H1 (cell line): ENCODE data around the gene TPD52L2. TPM values are rescaled to one million over a fixed set of nuclear protein-coding genes. Genes with fewer than 3 reads are reported as not detected.

Experiments
- CTCF ChIA-PET: fragments of 300-600 bp; sonication (Branson Sonifier 250); formaldehyde crosslinking; loops from one replicate; lab custom pipeline; 2021; ENCODE audit not compliant: partially characterized antibody; lab: Charles Lee
- POLR2A ChIA-PET: fragments of 300-600 bp; sonication (Branson Sonifier 250); formaldehyde crosslinking; loops from one replicate; lab custom pipeline; 2021; ENCODE audit warnings: inconsistent platforms; ENCODE audit not compliant: partially characterized antibody; lab: Charles Lee
- DNase-seq, 2 experiments: peaks; one replicate each; pipeline versions ENCODE4 v3.0.0 to v3.0.0-alpha.2; 2010 to 2022; ENCODE audit warnings: low spot score in 2 of 2, low read depth in 1 of 2, mixed read lengths in 1 of 2
- FAIRE-seq: peaks from 2 replicates; lab custom pipeline; 2011; peaks lifted over from hg19 to GRCh38; lab: Jason Lieb, UNC
- H2AFZ ChIP-seq: 2 replicates; pipeline ENCODE4 v1.8.1; 2012; ENCODE audit warnings: low read length, inconsistent platforms
- H2AK5ac ChIP-seq: 2 replicates; pipeline ENCODE4 v1.6.1; 2013; ENCODE audit warnings: low read depth, low read length
- H2BK120ac ChIP-seq: replicated peaks from 2 replicates; pipeline ENCODE3; 2013; ENCODE audit warnings: low read depth, low read length, inconsistent platforms
- H2BK12ac ChIP-seq: 2 replicates; pipeline ENCODE4 v1.6.1; 2013; ENCODE audit warnings: low read depth, low read length
- H2BK15ac ChIP-seq: 2 replicates; pipeline ENCODE4 v1.6.1; 2013; ENCODE audit warnings: low read length
- H2BK20ac ChIP-seq: 2 replicates; pipeline ENCODE4 v1.6.1; 2013; ENCODE audit warnings: low read length
- H2BK5ac ChIP-seq: 2 replicates; pipeline ENCODE4 v1.6.1; 2013; ENCODE audit warnings: low read depth, low read length
- H3K14ac ChIP-seq: 2 replicates; pipeline ENCODE4 v1.6.1; 2013; ENCODE audit warnings: inconsistent platforms; ENCODE audit not compliant: insufficient read length
- H3K18ac ChIP-seq: 2 replicates; pipeline ENCODE4 v1.6.1; 2013; ENCODE audit warnings: low read length; ENCODE audit errors: extremely low read depth
- H3K23ac ChIP-seq: 2 replicates; pipeline ENCODE4 v1.6.1; 2013; ENCODE audit warnings: inconsistent platforms; ENCODE audit not compliant: insufficient read length
- H3K23me2 ChIP-seq: 2 replicates; pipeline ENCODE4 v1.6.1; 2013; ENCODE audit warnings: low read depth, low read length
- H3K27ac ChIP-seq: 2 replicates; pipeline ENCODE4 v1.6.1; 2011; ENCODE audit warnings: low read depth, low read length, inconsistent platforms
- H3K27me3 ChIP-seq, 4 experiments: replicated peaks in 1 of 4; 1 replicate in 1 of 4; 2 replicates in 3 of 4; pipeline versions ENCODE4 v1.6.1 to v1.8.1; 2011 to 2013; ENCODE audit warnings: low read length in 3 of 4, mild to moderate bottlenecking in 3 of 4, inconsistent platforms in 2 of 4, mixed read lengths in 2 of 4, moderate library complexity in 1 of 4; ENCODE audit not compliant: control insufficient read depth in 3 of 4, insufficient read depth in 3 of 4; ENCODE audit errors: extremely low read depth in 1 of 4
- H3K36me3 ChIP-seq, 4 experiments: 2 replicates each; pipeline versions ENCODE4 v1.6.1 to v1.8.1; 2011 to 2013; ENCODE audit warnings: mild to moderate bottlenecking in 4 of 4, low read length in 3 of 4, moderate library complexity in 2 of 4, control low read depth in 1 of 4, inconsistent platforms in 1 of 4; ENCODE audit not compliant: insufficient read depth in 4 of 4, control insufficient read depth in 2 of 4
- H3K4ac ChIP-seq: replicated peaks from 2 replicates; pipeline ENCODE3; 2013; ENCODE audit warnings: low read length, low read depth, mixed read lengths, inconsistent platforms; ENCODE audit not compliant: insufficient read length
- H3K4me1 ChIP-seq, 4 experiments: replicated peaks in 1 of 4; 1 replicate in 1 of 4; 2 replicates in 3 of 4; pipeline versions ENCODE4 v1.6.1 to v1.8.1; 2011 to 2013; ENCODE audit warnings: low read length in 3 of 4, inconsistent platforms in 2 of 4, mixed read lengths in 1 of 4; ENCODE audit not compliant: insufficient read depth in 4 of 4, control insufficient read depth in 3 of 4
- H3K4me2 ChIP-seq, 2 experiments: 2 replicates each; pipeline versions ENCODE4 v1.6.1 to v1.8.1; 2011 to 2013; ENCODE audit warnings: low read depth in 2 of 2, low read length in 2 of 2, control low read depth in 1 of 2, inconsistent platforms in 1 of 2, mild to moderate bottlenecking in 1 of 2; ENCODE audit not compliant: insufficient read depth in 1 of 2
- H3K4me3 ChIP-seq, 4 experiments: fragments of 200-600, 300-600 bp in 1 of 4; sonication (generic), shearing (Covaris generic), sonication (Bioruptor Twin) in 1 of 4; 2 replicates each; pipeline versions ENCODE4 v1.5.1 to v1.8.1; 2011 to 2016; ENCODE audit warnings: low read length in 4 of 4, low read depth in 3 of 4, control low read depth in 2 of 4, inconsistent platforms in 2 of 4, mild to moderate bottlenecking in 2 of 4, mixed read lengths in 1 of 4, moderate library complexity in 1 of 4; ENCODE audit not compliant: insufficient read depth in 2 of 4; ENCODE audit errors: extremely low read depth in 1 of 4
- H3K56ac ChIP-seq: replicated peaks from 2 replicates; pipeline ENCODE3; 2013; ENCODE audit warnings: low read depth, mild to moderate bottlenecking, mixed read lengths, low read length, inconsistent platforms; ENCODE audit not compliant: insufficient read length
- H3K79me1 ChIP-seq: 2 replicates; pipeline ENCODE4 v1.6.1; 2013; ENCODE audit warnings: low read depth, low read length, control low read depth
- H3K79me2 ChIP-seq, 2 experiments: 2 replicates each; pipeline versions ENCODE4 v1.6.1 to v1.8.1; 2012 to 2013; ENCODE audit warnings: low read length in 2 of 2, mild to moderate bottlenecking in 2 of 2, inconsistent platforms in 1 of 2; ENCODE audit not compliant: insufficient read depth in 2 of 2, control insufficient read depth in 1 of 2
- H3K9ac ChIP-seq, 4 experiments: replicated peaks in 1 of 4; 1 replicate in 1 of 4; 2 replicates in 3 of 4; pipeline versions ENCODE4 v1.6.1 to v1.8.1; 2011 to 2013; ENCODE audit warnings: low read depth in 3 of 4, low read length in 3 of 4, control low read depth in 2 of 4, mild to moderate bottlenecking in 2 of 4, moderate library complexity in 2 of 4, inconsistent platforms in 1 of 4; ENCODE audit errors: extremely low read depth in 1 of 4
- H3K9me3 ChIP-seq, 2 experiments: 2 replicates each; pipeline versions ENCODE4 v1.6.1 to v1.8.1; 2012 to 2013; ENCODE audit warnings: mild to moderate bottlenecking in 2 of 2, moderate library complexity in 2 of 2, control low read depth in 1 of 2, inconsistent platforms in 1 of 2, low read depth in 1 of 2, low read length in 1 of 2, mixed read lengths in 1 of 2; ENCODE audit not compliant: insufficient read depth in 2 of 2
- H4K20me1 ChIP-seq, 2 experiments: replicated peaks in 1 of 2; 2 replicates each; pipeline versions ENCODE3 to v1.8.1; 2011 to 2013; ENCODE audit warnings: inconsistent platforms in 2 of 2, low read length in 2 of 2, mild to moderate bottlenecking in 1 of 2; ENCODE audit not compliant: insufficient read depth in 2 of 2, control insufficient read depth in 1 of 2
- H4K5ac ChIP-seq: 2 replicates; pipeline ENCODE4 v1.6.1; 2013; ENCODE audit warnings: low read length, low read depth, mixed read lengths, inconsistent platforms; ENCODE audit not compliant: insufficient read length
- H4K8ac ChIP-seq: 2 replicates; pipeline ENCODE4 v1.8.0; 2013; ENCODE audit warnings: mild to moderate bottlenecking, moderate library complexity, low read length, inconsistent platforms; ENCODE audit not compliant: insufficient read depth; ENCODE audit errors: extremely low read depth
- H4K91ac ChIP-seq: replicated peaks from 2 replicates; pipeline ENCODE3; 2013; ENCODE audit warnings: low read length, mixed read lengths, inconsistent platforms; ENCODE audit not compliant: insufficient read length
- PHF8 ChIP-seq: fragments of 200-600 bp; sonication (generic); conservative IDR thresholded peaks from 2 replicates; pipeline ENCODE4 v1.7.1; 2012; ENCODE audit warnings: low read depth, mild to moderate bottlenecking, inconsistent platforms, low read length, moderate library complexity
- RXRA ChIP-seq: IDR thresholded peaks from 2 replicates; pipeline ENCODE4 v1.6.1; 2011; ENCODE audit warnings: low read depth, mild to moderate bottlenecking, low read length, moderate library complexity; ENCODE audit not compliant: insufficient read depth
- WGBS, 2 experiments: shearing (Covaris generic) in 1 of 2; methylation state at CpG; one replicate each; pipeline versions ENCODE4 v1.1.6 to v1.1.7; 2013 to 2015; ENCODE audit warnings: low lambda C conversion rate in 2 of 2, mixed read lengths in 2 of 2, inconsistent platforms in 1 of 2, low coverage in 1 of 2, missing lambda C conversion rate in 1 of 2; ENCODE audit not compliant: insufficient replicate concordance in 2 of 2, insufficient coverage in 1 of 2, insufficient read length in 1 of 2; ENCODE audit errors: extremely low coverage in 1 of 2, missing lambda C conversion rate in 1 of 2; 5-methylcytosine and 5-hydroxymethylcytosine counted together
- polyA plus RNA-seq, 7 experiments: library from polyadenylated mRNA; depleted of rRNA in 3 of 7; stranded (reverse) in 5 of 7; unstranded in 2 of 7; fragments of >200 nt in 5 of 7; fragments of 200-250 nt in 2 of 7; gene quantifications; 1 replicate in 5 of 7; 2 replicates in 1 of 7; 4 replicates in 1 of 7; pipeline versions ENCODE4 v1.2.1 to v1.2.3, GENCODE V29; 2011 to 2013; ENCODE audit warnings: missing spikeins in 2 of 7, mixed read lengths in 2 of 7
- total RNA-seq: library from RNA; stranded (reverse); fragmentation: NEBNext Ultra II Directional; extraction: Animal tissue kit (Norgen Biotek cat#: 25700); gene quantifications from 2 replicates; pipeline ENCODE4 v1.2.1, GENCODE V29; 2021

Gene TPD52L2
- total and polyA plus RNA-seq, 2 of the 8 experiments (the other 6 are each of a cell fraction or from before 2014, with no cell fraction given), result 77.1 to 80.2 TPM

DNA sequence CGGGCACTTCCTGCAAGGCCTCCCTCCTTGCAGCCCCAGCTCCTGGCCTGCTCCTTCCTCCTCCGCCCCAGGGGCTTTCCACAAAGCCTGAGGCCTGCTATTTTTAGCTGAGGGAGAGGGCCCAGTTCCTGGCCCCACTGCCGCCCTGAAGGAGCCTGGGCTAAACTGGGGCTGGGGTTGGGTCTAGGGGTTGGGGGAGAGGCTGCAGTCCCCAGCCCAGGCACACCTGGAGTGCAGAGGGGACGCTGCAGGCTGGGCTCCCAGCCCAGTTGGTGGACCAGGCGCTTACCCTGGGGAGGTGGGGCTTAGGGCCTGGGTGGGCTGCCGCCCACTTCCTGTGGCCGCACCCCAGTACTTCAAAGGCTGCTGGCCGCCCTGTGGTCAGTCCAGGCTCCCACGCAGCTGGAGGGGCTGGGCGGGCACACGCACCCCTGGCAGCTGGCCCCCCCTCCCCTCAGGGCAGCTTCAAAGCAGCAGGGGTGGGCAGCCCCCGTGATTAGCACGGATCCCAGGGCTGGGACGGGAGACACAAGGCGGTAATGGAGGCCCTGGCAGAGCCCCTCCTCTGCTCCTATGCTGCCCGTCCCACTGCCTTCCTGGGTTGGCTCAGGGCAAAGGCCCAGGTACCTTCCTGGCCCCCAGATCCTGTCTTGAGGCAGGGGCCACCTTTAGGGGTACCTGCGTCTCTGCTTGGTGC is 10.9 kb upstream of the TPD52L2 start:
- Histone ChIP-seq H3K9ac (no peak overlapping the region; a peak in 1 of 7 replicates), H3K4me2 (peak overlapping the region; percentile 61 to 74; a peak in 2 of 4 replicates)
- DNase-seq, result peak in 1 of 2 experiments; percentile 66

More for the DNA sequence above, 10.9 kb upstream of the TPD52L2 start:
- Histone ChIP-seq H3K4ac (peak overlapping the region; percentile 95), H2BK120ac (no peak overlapping the region), H2BK5ac (peak overlapping the region; percentile 93), H3K27ac (no peak overlapping the region; the same call in 1 of the 2 replicates), H3K36me3 (no peaks in the 10 kb centered on the region), H2AFZ (no peak overlapping the region), H3K4me1 (peaks cover 3 to 42% (median 37%) of the 10 kb centered on the region in 4 experiments), H4K5ac (peak overlapping the region; percentile 50), H3K4me3 (peak overlapping the region in 1 of 4 experiments; percentile 56; a peak in 2 of 8 replicates), H3K23me2 (peaks cover 8% of the 10 kb centered on the region; the same call in 1 of the 2 replicates), H3K9me3 (no peaks in the 10 kb centered on the region), H2BK15ac (no peak overlapping the region), H3K14ac (no peak overlapping the region), H3K79me2 (no peaks in the 10 kb centered on the region)
- POLR2A ChIA-PET, result interaction anchor here (1.2 to 4.9 kb wide), 5 partner anchors 7 to 146 kb away, joined by 3 to 34 read pairs (median 5); partner anchors contain the start of genes ARFRP1, TPD52L2 and ZGPAT
- FAIRE-seq, result no peak
- TF ChIP-seq PHF8 (0 out of 2 replicates have a peak, but pooled peaks have one; percentile 7), RXRA (no peak)
- TF ChIP-seq, all 59 proteins: peak for 1
- H4K8ac ChIP-seq, result peak overlapping the region; percentile 84
- 61% methylated on average over 4 of the region's 17 CpGs; no CpG with 5 or more reads in 1 of the 2 experiments for WGBS, 2 experiments
- H3K18ac ChIP-seq, result peak overlapping the region; percentile 93
- H2BK20ac ChIP-seq, result peak overlapping the region; percentile 90; the same call in 1 of the 2 replicates
- H3K79me1 ChIP-seq, result no peaks in the 10 kb centered on the region
- no peaks in the 10 kb centered on the region for H3K27me3 ChIP-seq
- H2AK5ac ChIP-seq, result peak overlapping the region; percentile 97; the same call in 1 of the 2 replicates
- no peaks in the 10 kb centered on the region for H4K20me1 ChIP-seq
- peak overlapping the region; percentile 50; the same call in 1 of the 2 replicates for H2BK12ac ChIP-seq
- CTCF ChIA-PET, result interaction anchor here (1.0 to 3.1 kb wide), 6 partner anchors 10 to 120 kb away, joined by 3 to 13 read pairs (median 6); partner anchors contain the start of gene TPD52L2
- H3K23ac ChIP-seq, result no peak overlapping the region
- no peak overlapping the region for H3K56ac ChIP-seq
- peak overlapping the region; percentile 85 for H4K91ac ChIP-seq
